ENCODE data around the gene B4GALNT3. TPM values are rescaled to one million over a fixed set of nuclear protein-coding genes. Genes with fewer than 3 reads are reported as not detected.

Gene B4GALNT3
- total and polyA plus RNA-seq, 2 of the 13 experiments (the other 11 are each of a cell fraction or from before 2014, with no cell fraction given): 3.2 to 4.4 TPM

DNA sequence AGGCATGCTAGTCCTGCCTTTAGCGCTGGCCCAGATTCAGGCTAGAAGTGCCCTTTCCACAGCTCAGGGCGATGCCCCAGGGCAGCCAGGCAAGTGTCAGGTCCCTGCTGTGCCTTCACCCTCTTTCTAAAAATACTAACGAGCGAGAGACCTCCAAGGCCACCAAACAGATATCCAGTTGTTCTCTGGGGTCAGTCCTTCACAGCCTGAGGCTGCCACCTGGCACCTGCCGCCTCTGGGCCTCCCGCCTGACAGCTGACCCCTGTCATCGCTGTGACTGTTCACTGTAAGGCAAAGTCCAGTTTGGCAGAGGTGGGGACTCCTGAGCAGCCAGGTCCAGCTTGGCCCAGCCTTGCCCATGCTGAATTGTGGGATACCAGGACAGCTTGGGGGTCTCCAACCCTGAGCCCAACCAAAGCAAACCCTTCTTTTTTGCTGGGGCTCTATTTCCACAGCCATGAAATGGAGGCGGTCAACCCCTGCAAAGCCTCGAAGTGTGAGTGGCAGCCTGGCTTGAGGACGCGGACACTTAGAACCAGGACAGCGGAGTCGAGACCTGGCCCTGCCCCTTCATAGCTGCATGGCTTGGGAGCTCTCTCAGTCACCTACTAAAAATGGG is 123.6 kb downstream of the B4GALNT3 start (continued):
- TF ChIP-seq, protein P1, sequence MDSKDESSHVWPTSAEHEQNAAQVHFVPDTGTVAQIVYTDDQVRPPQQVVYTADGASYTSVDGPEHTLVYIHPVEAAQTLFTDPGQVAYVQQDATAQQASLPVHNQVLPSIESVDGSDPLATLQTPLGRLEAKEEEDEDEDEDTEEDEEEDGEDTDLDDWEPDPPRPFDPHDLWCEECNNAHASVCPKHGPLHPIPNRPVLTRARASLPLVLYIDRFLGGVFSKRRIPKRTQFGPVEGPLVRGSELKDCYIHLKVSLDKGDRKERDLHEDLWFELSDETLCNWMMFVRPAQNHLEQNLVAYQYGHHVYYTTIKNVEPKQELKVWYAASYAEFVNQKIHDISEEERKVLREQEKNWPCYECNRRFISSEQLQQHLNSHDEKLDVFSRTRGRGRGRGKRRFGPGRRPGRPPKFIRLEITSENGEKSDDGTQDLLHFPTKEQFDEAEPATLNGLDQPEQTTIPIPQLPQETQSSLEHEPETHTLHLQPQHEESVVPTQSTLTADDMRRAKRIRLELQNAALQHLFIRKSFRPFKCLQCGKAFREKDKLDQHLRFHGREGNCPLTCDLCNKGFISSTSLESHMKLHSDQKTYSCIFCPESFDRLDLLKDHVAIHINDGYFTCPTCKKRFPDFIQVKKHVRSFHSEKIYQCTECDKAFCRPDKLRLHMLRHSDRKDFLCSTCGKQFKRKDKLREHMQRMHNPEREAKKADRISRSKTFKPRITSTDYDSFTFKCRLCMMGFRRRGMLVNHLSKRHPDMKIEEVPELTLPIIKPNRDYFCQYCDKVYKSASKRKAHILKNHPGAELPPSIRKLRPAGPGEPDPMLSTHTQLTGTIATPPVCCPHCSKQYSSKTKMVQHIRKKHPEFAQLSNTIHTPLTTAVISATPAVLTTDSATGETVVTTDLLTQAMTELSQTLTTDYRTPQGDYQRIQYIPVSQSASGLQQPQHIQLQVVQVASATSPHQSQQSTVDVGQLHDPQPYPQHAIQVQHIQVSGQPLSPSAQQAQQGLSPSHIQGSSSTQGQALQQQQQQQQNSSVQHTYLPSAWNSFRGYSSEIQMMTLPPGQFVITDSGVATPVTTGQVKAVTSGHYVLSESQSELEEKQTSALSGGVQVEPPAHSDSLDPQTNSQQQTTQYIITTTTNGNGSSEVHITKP (CRISPR knock-in tag; IDR thresholded peaks at IDR 0.05; ENCODE audit: low read depth): peak; percentile 45; the same call in 1 of the 2 replicates
- TF ChIP-seq, protein P2, sequence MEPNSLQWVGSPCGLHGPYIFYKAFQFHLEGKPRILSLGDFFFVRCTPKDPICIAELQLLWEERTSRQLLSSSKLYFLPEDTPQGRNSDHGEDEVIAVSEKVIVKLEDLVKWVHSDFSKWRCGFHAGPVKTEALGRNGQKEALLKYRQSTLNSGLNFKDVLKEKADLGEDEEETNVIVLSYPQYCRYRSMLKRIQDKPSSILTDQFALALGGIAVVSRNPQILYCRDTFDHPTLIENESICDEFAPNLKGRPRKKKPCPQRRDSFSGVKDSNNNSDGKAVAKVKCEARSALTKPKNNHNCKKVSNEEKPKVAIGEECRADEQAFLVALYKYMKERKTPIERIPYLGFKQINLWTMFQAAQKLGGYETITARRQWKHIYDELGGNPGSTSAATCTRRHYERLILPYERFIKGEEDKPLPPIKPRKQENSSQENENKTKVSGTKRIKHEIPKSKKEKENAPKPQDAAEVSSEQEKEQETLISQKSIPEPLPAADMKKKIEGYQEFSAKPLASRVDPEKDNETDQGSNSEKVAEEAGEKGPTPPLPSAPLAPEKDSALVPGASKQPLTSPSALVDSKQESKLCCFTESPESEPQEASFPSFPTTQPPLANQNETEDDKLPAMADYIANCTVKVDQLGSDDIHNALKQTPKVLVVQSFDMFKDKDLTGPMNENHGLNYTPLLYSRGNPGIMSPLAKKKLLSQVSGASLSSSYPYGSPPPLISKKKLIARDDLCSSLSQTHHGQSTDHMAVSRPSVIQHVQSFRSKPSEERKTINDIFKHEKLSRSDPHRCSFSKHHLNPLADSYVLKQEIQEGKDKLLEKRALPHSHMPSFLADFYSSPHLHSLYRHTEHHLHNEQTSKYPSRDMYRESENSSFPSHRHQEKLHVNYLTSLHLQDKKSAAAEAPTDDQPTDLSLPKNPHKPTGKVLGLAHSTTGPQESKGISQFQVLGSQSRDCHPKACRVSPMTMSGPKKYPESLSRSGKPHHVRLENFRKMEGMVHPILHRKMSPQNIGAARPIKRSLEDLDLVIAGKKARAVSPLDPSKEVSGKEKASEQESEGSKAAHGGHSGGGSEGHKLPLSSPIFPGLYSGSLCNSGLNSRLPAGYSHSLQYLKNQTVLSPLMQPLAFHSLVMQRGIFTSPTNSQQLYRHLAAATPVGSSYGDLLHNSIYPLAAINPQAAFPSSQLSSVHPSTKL (CRISPR knock-in tag; IDR thresholded peaks at IDR 0.05): peak; percentile 95
- TF ChIP-seq U2AF1 (optimal IDR thresholded peaks at IDR 0.05; ENCODE audit: low read depth, low read length) (no peak), ZNF670 (CRISPR knock-in tag; IDR thresholded peaks at IDR 0.05; ENCODE audit: borderline replicate concordance) (no peak), ZNF569 (CRISPR knock-in tag; IDR thresholded peaks at IDR 0.05; ENCODE audit: borderline replicate concordance) (no peak), DPF2 (CRISPR knock-in tag; IDR thresholded peaks at IDR 0.05; ENCODE audit: borderline replicate concordance, low read depth) (peak; percentile 74), GTF3A (CRISPR knock-in tag; conservative IDR thresholded peaks at IDR 0.05) (no peak), ZSCAN25 (CRISPR knock-in tag; IDR thresholded peaks at IDR 0.05) (peak; percentile 67), ZNF510 (CRISPR knock-in tag; IDR thresholded peaks at IDR 0.05; ENCODE audit: low read depth) (no peak)
- TF ChIP-seq, protein P3, sequence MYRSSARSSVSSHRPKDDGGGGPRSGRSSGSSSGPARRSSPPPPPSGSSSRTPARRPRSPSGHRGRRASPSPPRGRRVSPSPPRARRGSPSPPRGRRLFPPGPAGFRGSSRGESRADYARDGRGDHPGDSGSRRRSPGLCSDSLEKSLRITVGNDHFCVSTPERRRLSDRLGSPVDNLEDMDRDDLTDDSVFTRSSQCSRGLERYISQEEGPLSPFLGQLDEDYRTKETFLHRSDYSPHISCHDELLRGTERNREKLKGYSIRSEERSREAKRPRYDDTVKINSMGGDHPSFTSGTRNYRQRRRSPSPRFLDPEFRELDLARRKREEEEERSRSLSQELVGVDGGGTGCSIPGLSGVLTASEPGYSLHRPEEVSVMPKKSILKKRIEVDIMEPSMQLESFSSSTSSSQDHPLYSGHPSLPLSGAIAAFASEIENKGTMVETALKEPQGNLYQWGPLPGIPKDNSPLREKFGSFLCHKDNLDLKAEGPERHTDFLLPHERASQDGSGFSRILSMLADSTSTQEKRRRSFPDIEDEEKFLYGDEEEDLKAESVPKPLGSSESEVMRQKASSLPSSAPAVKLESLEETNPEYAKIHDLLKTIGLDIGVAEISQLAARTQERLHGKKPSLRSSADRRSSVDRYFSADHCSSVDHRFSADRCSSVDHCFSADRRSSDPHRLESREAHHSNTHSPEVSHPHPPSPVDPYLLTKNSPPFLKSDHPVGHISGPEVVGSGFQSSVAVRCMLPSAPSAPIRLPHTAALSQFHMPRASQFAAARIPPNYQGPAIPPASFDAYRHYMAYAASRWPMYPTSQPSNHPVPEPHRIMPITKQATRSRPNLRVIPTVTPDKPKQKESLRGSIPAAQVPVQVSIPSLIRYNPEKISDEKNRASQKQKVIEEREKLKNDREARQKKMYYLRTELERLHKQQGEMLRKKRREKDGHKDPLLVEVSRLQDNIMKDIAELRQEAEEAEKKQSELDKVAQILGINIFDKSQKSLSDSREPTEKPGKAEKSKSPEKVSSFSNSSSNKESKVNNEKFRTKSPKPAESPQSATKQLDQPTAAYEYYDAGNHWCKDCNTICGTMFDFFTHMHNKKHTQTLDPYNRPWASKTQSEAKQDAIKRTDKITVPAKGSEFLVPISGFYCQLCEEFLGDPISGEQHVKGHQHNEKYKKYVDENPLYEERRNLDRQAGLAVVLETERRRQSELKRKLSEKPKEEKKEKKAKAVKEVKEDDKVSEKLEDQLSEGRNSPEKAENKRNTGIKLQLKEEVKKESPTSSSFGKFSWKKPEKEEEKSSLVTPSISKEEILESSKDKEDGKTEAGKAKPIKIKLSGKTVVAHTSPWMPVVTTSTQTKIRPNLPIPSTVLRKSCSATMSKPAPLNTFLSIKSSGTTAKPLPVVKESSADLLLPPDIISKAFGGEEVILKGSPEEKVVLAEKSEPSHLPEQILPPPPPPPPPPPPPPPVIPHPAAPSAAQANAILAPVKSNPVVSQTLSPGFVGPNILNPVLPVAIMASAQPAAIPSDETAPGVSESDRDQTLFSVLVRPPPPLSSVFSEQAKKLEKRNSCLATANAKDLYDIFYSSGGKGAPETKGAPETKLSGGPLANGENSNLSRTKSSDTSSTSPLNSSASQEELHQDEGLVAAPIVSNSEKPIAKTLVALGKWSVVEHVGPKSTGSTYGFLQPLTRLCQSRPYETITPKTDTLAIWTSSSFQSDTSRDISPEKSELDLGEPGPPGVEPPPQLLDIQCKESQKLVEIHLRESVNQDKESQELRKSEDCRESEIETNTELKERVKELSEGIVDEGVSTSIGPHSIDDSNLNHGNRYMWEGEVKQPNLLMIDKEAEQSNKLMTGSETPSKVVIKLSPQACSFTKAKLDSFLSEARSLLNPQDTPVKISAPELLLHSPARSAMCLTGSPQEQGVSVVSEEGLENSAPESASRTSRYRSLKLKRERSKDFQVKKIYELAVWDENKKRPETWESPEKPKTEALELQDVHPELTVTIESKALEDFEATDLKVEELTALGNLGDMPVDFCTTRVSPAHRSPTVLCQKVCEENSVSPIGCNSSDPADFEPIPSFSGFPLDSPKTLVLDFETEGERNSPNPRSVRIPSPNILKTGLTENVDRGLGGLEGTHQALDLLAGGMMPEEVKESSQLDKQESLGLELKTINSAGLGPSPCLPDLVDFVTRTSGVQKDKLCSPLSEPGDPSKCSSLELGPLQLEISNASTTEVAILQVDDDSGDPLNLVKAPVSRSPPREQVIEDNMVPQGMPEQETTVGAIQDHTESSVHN (CRISPR knock-in tag; IDR thresholded peaks at IDR 0.05): no peak
